Vagina (tissue), 2 donors: ENCODE data around the gene PCDH10.

Source experiments
- CTCF ChIP-seq, 3 experiments: fragments of 450-650 bp in 2 of 3; fragments of 200-600 bp in 1 of 3; sonication (generic) in 1 of 3; IDR thresholded peaks; one replicate each; pipeline ENCODE4 v1.5.1; 2017 to 2019; ENCODE audit warnings: antibody characterized with exemption in 3 of 3, mild to moderate bottlenecking in 2 of 3, moderate library complexity in 2 of 3
- POLR2A ChIP-seq, 2 donors: fragments of 450-650 bp; IDR thresholded peaks; one replicate each; pipeline ENCODE4 v1.6.1; 2017; ENCODE audit warnings: antibody characterized with exemption in 2 of 2, mild to moderate bottlenecking in 2 of 2, moderate library complexity in 2 of 2

DNA sequence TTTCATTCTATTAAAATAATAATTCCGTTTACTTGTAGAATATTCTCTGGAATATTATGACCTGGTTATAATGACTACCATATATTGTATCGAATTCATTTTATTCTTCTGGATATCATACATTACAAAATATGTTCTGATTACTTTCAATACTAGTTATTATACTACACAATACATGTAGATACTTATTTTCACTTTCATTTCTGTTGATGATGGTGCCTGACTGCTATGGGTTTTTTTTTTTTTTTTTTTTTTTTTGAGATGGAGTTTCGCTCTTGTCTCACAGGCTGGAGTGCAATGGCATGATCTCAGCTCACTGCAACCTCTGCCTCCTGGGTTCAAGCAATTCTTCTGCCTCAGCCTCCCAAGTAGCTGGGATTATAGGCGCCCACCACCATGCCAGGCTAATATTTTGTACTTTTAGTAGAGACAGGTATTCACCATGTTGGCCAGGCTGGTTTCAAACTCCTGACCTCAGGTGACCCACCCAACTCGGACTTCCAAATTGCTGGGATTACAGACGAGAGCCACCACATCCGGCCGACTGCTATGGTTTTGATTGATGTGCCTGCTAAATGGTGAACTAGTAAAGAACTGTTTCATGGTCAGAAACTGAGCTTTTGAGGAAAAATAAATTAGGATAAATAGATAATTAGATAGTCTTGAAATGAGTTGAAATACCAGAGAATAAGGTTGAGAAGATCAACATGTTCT, 39.5 kb downstream of the PCDH10 start:
- TF ChIP-seq POLR2A (IDR thresholded peaks at IDR 0.05) (no peak), CTCF (IDR thresholded peaks at IDR 0.05) (no peak)
